GM18502 (cell line): ENCODE results near the gene CALR.
"Not testable (repeated sequence)": the region's sequence is repeated elsewhere in the genome, so short reads cannot be mapped to it uniquely, and the experiment has no call there.

Experiments used
- ATAC-seq: cut with Tn5 transposase; IDR thresholded peaks from one replicate; pipeline ENCODE4 v1.9.1; 2021; ENCODE audit warnings: mild to moderate bottlenecking; ENCODE audit not compliant: unreplicated experiment, poor library complexity

Gene CALR

DNA sequence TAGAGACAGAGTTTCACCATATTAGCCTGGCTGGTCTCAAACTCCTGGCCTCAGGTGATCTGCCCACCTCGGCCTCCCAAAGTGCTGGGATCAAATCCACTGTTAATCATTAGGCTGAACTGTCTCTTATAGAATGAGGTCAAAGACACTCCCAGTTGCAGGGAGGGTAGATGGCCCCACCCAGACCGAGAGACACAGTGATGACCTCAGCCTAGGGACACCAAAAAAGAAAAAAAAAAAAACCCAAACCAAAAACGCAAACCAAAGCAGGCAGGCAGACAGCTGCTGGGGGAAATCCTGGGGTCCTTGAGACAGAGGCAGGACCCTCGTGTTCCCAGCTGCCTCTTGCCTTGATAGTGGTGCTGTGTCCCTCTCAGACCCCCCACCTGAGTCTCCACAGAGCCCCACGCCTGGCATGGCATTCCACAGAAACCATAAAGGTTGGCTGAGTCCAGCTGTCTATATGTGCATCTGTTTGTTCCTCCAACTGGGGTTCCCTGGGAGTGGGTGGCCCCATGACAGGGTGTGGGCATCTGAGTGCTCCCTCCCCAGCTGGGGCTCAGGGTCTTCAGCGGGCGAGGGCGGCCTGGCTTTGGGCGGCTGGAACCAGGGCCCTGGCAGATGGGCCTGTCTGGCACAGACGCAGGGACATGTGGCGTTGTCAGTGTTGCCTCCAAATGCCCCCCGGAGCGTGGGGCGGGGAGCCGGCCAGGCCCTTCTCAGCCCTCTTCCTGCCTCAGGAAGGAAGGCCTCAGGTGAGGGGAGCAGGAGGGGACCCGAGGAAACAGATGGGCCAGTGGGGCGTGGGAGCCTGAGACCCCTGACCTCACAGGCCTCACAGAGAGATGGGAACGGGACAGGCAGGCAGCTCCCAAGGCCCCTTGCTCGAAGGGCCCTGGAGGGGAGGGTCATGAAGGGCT, 36.2 kb downstream of the CALR start:
- ATAC-seq, result no peak

- no peak for ATAC-seq
Measured at GRCh38 chr19:12975221-12975741, 36.9 kb downstream of the CALR start.

GRCh38 chr19:12976109-12976508, 37.7 kb downstream of the CALR start:
- not testable (repeated sequence) for ATAC-seq

DNA sequence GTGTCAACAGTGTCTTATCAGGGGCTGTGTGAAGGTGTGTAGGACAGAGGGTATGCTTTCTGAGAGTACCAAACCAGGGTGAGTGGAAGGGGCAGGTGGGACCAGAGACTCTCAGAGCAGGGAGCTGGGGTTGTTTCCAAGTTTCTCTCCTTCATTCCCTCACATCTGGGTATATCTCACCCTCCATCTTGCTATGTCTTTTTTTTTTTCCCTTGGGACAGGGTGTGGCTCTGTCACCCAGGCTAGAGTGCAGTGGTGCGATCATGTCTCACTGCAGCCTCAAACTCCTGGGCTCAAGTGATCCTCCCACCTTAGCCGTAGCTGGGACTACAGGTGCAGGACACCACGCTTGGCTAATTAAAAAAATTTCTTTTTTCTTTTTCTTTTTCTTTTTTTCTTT, 41.6 kb downstream of the CALR start:
- ATAC-seq, result no peak

- no peak for ATAC-seq
Measured at GRCh38 chr19:12982648-12983047, 44.2 kb downstream of the CALR start.

DNA sequence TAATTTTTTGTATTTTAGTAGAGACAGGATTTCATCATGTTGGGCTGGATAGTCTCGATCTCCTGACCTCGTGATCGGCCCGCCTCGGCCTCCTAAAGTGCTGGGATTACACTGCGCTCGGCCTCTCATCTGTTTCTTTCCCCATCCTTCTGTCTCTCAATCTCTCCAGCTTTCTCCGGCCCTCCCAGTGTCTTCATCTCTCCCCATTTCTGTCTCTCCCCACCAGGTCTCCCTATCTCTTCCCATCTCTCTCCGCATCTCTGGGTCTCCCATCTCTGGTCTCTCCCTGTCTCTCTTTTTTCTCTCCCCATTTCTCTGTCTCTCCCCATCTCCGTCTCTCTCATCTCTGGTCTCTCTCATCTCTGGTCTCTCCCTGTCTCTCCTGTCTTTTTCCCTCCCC, 44.7 kb downstream of the CALR start:
- ATAC-seq, result no peak

DNA sequence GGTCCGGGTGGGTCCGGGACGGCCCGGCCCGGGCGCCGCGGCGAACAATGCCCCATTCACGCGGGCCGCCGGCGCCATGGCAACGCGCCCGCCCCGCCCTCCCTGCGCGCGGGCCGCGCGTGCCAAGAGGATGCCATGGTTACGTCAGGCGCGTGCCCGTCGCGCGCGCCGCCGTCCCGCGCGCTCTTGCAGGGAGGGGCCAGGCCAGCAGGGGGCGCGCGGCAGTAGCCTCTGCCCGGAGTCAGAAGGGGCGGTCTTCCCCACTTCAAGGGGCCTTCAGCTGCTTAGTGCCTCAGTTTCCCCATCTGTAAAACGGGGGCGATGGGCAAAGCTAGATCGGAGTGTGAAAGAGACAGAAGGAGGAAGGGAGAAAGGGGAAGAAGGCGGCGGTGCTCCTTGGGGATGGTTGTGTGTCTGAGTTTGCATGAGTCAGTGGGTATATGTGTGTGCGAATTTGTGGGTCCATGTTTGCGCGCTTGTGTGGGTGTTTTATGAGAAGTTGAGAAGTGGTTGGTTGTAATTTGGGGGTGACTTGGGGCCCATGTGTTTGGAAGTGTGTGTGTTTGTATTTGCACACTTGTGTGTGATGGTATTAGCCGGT, 45.2 kb downstream of the CALR start:
- peak; percentile 46 for ATAC-seq

- ATAC-seq, result no peak
Measured at GRCh38 chr19:12984143-12984627, 45.8 kb downstream of the CALR start.

- no peak for ATAC-seq
Measured at GRCh38 chr19:12984683-12985048, 46.3 kb downstream of the CALR start.

DNA sequence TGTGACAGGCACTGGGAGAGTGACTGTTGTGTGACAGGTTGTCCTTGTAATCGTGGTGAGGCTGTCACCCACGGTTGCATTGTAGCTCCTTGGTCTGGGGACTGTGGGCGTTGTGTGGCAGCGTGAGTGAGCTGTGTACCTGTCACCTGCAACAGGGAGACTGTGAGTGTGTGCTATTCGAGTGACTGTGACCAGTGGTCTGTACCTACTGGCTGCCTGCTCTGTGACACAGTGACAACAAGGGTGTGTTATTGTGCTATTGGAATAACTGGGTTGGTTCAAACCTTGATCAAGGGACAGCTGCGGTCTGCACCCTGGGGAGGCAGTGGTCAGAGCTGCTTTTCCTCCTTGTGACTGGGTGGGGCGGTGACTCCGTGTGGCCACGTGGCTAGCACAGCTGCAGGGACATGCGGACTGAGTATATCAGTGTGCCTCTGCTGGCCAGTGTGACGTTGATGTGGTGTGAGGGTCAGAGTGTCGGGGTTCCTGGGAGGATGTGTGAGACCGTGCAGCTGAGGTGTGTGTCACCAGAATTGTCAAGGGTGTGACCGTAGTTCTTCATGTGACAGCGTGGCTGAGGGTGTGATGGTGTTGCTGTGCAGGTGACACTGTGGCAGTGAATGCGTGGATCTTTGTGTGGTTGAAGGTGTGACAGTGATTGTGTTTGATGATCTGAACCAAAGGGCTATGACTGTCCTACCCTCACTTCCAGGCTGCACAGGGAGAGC, 46.8 kb downstream of the CALR start:
- ATAC-seq, result no peak

DNA sequence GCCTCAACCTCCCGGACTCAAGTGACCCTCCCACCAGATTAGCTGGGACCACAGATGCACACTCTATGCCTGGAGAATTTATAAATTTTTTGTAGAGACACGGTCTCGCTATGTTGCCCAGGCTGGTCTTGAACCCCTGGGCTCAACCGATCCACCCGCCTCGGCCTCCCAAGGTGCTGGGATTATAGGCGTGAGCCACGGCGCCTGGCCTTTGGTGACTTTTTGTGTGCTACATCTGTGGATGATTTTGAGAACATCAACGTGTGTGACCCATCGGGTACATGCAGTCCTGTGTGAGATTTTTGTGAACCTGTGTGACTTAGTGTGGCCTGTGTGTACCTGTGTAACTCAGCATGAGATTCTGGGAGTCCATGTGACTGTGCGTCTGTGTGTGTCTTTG, 48.3 kb downstream of the CALR start:
- ATAC-seq, result no peak

DNA sequence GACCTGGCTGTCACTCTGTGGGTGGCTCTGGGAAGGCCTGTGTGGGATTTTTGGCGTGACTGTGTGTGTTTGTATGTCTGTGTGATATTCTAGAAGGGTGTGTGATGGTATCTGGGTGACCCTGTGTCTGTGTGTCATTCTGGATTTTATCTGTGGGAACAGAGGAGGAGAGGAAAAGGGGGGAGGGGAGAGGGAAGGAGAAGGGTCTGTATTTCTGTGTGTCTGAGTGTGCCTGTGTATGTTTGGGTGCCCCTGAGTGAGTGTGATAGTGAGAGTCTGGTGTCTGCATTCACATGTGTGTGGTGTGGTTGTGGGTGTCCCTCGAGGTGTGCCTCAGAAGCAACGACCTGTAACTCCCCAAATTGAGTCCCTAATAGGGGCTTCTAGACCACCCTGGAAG, 48.8 kb downstream of the CALR start:
- no peak for ATAC-seq

GRCh38 chr19:12987781-12988180, 49.4 kb downstream of the CALR start:
- no peak for ATAC-seq

GRCh38 chr19:12990431-12990830, 52.0 kb downstream of the CALR start:
- no peak for ATAC-seq

GRCh38 chr19:12990853-12991252, 52.4 kb downstream of the CALR start:
- ATAC-seq, result no peak

GRCh38 chr19:12991296-12991695, 52.9 kb downstream of the CALR start:
- no peak for ATAC-seq

DNA sequence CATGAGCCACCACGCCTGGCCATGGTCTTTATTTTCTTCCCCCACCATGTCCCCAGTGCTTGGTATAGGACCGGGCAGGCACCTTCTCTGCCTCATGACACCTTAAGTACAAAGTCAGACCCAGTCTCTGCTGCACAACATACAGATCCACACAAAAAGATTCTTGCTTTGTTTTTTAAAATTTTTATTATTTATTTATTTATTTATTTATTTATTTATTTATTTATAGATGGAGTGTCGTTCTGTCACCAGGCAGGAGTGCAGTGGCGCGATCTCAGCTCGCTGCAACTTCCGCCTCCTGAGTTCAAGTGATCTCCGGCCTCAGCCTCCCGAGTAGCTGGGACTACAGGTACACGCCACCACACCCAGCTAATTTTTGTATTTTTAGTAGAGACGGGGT, 54.3 kb downstream of the CALR start:
- ATAC-seq, result no peak

DNA sequence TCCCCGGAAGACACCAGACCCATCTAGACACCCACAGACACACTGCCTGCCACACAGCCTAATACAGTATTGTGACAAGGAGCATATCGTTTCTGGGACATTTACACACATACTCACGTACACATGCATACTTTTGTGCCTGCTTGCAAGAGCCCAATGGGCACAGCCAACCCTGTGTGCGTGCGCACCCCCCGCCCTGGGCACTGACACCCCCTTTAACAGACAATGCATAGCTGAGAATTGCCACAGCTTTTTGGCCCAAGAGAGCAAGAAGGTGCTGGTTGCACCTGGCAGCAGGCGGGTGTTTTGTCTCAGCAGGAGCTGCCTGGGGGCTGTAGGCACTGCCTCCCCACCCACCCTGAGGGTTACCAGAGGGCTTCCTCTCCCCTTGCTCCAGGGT, 55.2 kb downstream of the CALR start:
- ATAC-seq, result no peak
